Measurements from ENCODE around the gene SIRPB1.
"Not testable (repeated sequence)": the region's sequence is repeated elsewhere in the genome, so short reads cannot be mapped to it uniquely, and the experiment has no call there.

Gene SIRPB1

GRCh38 chr20:1635291-1635979 is 15.6 kb upstream of the SIRPB1 start:
- DNase-seq: no peak

DNA sequence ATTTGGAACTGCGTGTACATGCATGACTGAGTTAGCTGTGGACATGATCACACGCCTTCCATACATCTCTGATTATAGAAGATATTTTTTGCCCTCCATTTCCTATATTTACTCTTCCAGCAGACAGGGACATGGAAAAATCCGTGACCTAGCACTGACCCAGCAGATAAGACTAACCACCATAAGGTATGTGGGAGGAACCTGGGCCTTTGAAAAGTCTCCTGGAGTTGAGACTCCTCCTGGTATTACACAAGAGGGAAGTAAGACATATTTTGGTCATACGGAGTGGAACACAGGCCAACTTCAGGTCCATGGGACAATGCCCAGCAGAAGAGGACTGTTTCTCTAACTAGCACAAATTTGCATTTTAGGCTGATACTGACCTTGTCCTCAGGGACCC is 13.7 kb upstream of the SIRPB1 start:
- DNase-seq: no peak

DNA sequence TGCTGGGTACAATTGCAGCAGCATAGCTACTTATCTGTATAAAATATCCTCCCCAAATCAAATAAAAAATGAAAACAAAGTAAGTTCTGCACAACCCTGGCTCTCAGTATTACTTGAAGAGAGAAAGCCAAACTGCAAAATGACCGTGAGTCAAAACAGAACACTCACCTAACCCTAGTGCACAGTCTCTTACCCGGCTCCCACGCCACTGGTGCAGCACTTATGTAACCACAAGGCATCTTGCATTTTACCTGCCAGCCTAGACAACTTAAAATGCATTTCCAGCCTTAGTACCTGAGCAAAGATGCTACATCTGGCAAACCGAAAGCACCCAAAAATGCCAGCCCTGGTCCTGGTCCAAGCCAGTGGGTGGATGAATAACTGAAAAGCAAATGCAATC is 12.4 kb upstream of the SIRPB1 start:
- DNase-seq: peak; percentile 46

GRCh38 chr20:1631309-1632151 is 11.7 kb upstream of the SIRPB1 start:
- DNase-seq: no peak

GRCh38 chr20:1630186-1630585 is 10.4 kb upstream of the SIRPB1 start:
- DNase-seq: no peak

- no peak for DNase-seq
Observed at GRCh38 chr20:1629321-1629720, 9.5 kb upstream of the SIRPB1 start.

- DNase-seq: no peak
Observed at GRCh38 chr20:1628621-1629020, 8.8 kb upstream of the SIRPB1 start.

GRCh38 chr20:1627200-1627550 is 7.4 kb upstream of the SIRPB1 start:
- no peak for DNase-seq

- no peak for DNase-seq
Observed at GRCh38 chr20:1626528-1627199, 6.9 kb upstream of the SIRPB1 start.

DNA sequence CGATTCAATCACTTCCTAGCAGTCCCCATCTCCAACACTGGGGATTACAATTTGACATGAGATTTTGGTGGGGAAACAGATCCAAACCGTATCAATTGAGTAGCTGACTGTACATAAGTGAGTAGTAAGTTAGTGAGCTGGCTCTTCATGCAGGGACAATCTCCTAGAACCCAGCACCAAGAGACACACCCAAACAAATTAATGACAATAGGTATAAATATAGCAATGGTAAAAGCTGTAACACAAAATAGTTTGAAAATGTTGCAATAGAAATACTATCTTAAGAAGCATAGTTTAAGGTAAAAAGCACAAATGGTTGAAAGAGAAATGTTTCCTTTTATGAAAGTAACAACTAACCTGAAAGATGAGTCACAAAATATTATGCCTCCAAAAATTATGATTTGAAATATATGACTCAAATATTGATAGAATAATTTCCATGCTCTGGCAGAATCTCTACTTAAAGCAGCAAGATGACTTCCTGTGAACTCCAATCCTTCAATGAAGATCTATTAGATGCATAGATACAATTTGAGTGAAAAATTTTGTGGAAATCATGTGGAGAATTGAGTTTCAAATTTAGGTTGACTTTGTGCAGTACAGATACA is 5.4 kb upstream of the SIRPB1 start:
- DNase-seq: no peak

DNA sequence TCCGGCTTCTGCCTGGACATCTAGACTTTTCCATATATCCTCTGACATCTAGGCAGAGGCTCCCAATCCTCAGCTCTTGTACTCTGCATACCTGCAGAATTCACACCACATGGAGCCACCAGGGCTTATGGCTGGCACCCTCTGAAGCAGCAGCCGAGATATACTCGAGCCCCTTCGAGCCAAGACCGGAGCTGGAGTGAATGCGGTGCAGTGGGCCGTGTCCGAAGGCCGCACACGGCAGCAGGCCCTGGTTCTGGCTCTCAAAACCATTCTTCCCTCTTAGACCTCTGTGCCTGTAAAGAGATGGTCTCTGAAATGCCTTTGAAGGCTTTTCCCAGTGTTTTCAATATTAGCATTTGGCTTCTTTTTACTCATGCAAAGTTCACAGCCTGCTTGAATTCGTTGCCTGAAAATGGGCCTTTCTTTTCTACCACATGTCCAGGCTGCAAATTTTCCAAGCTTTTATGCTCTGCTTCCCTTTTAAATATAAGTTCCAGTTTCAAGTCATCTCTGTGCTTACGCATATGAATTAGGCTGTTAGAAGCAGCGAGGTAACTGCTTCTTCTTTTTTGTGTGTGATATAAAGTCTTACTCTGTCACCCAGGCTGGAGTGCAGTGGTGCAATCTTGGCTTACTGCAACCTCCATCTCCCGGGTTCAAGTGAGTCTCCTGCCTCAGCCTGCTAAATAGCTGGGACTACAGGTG is 3.8 kb upstream of the SIRPB1 start:
- DNase-seq: no peak

DNA sequence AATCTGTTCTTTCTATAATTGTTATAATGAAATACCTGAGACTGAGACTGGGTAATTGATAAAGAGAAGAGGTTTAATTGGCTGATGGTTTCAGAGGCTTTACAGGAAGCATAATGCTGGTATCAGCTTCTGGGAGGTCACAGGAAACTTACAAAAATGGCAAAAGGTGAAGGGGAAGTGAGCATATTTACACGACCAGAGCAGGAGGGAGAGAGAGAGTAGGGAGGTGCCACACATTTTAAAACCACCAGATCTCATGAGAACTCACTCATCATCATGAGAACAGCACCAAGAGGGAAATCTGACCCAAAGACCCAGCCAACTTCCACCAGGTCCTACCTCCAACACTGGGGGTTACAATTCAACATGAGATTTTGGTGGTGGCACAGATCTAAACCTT is 2.6 kb upstream of the SIRPB1 start:
- DNase-seq: no peak

- no peak for DNase-seq
Observed at GRCh38 chr20:1621316-1621715, 1.5 kb upstream of the SIRPB1 start.

- no peak for DNase-seq
Observed at GRCh38 chr20:1618954-1619540, 762 bp downstream of the SIRPB1 start.

DNA sequence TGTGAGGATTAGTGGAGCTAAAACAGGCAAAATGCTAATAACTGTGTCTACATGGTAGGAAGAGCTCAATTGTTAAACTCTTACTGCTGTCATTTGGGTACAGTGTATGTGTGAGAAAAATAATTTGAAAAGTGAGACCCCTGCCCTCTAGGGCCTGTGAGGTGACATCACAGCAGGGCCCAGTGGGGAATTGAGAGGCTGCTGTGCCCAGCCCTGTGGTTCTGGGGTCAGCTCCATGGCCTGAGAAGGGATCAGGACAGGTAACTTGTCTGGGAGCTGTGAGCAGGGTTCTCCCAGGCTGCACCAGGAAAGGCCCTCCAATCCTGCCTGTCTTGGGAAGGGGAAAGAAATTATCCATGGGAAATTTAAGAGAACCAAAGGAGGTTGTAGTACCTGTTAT is 1.3 kb downstream of the SIRPB1 start:
- DNase-seq: no peak

DNA sequence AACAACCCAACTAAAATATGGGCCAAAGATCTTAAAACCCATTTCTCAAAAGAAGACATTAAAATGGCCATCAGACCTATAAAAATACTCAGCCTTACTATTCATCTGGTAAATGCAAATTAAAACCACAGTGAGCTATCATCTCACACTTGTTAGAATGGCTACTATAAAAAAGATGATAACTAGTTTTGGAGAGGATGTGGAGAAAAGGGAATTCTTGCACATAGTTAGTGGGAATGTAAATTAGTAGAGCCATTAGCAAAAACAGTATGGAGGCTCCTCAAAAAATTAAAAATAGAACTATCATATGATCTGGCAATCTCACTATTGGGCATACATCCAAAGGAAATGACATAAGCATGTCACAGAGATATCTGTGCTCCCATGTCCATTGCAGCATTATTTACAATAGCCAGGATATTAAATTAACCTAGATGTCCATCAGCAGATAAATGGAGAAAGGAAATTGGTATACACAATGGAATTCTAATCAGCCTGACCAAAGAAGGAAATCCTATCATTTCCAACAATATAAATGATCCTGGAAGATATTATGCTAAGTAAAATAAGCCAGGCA is 2.9 kb downstream of the SIRPB1 start:
- DNase-seq: no peak

DNA sequence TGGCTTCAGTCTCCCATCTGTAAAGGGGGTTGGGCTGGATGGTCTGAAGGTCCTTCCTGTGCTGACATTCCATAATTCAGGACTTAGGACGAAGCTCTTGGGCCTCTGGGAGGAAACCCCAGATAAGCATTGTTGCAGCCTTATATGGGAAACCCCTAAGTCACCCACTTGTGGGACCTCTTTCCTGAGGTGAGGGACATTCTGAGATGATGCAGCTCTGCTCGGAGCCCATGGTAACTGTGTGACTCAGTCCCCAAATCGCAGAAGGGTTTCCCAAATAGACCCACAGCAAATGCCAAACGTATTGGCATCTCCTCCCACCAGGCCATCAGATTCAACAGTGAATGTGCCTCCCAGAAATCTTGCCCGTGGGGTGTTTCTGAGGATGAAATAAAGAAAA is 9.4 kb downstream of the SIRPB1 start:
- not testable (repeated sequence) for DNase-seq

DNA sequence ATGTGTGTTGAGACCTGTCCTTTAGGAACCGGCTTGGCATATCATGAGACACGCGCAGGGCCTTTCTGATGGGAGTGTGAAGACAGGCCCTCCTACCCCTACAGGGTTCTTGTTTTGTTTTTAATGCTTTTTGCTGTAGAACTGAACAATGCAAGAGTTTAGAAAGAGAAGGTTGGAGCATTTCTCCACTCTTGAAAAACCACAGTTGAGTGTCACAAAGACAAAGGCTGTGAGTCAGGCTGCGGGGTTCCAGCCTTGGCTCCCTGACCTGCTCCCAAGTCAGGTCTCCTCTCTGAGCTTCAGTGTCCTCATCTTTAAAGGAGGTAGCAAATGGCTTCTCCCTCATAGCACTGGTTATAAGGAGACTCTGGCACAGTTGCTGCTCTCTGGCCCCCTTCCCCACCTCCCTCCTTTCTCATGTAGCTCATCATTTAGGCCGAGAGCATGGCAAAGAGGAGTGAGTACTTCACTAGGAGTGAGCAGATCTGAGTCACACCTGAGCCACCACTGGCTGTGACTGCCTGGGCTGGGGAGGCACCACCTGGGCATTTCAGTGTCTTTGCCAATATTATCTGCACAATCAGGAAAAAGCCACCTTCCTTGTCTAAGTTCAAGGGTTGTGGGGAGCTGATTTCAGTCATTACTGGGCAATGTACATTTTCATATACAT is 11.0 kb downstream of the SIRPB1 start:
- DNase-seq: not testable (repeated sequence)

- no peak for DNase-seq
Observed at GRCh38 chr20:1600736-1601135, 19.1 kb downstream of the SIRPB1 start.

DNA sequence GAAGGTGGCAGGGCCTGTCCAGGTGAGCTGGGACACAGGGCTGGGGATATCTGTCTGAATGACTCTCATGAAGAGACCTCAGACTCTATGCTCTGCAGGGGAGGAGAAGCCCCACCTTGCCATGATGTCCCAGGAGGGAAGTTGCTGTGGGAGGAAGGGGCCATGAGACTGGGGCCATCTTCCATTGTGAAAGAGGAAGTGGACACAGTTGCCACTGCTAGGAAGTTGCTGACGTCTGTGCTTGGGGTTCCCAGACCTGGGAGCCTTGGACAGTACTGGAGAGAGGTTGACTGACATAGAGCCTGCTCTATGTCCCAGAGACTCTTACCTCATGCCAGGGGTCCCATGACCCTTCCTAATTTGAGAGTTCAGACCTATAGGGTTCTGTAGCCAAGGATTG is 24.5 kb downstream of the SIRPB1 start:
- no peak for DNase-seq
